GM18505 (cell line): Measurements from ENCODE around the gene SRRM4.

Source experiments
- ATAC-seq: cut with Tn5 transposase; IDR thresholded peaks from one replicate; pipeline ENCODE4 v1.9.1; 2021; ENCODE audit not compliant: unreplicated experiment
- POLR2A ChIP-seq: IDR thresholded peaks from 4 replicates; pipeline ENCODE4 v1.6.1; 2011; ENCODE audit warnings: borderline replicate concordance; ENCODE audit not compliant: insufficient read depth, insufficient read length; ENCODE audit errors: extremely low read depth

SRRM4 gene

GRCh38 chr12:118981285-118982211, at the start of gene SRRM4:
TSS of gene SRRM4 (plus strand) at chr12:118981541. CDS start at chr12:118981883, 342 bp downstream.
- no peak for ATAC-seq
- TF ChIP-seq POLR2A = no peak

GRCh38 chr12:118946256-118946655, 35.1 kb upstream of the SRRM4 start:
- ATAC-seq = no peak
- no peak for TF ChIP-seq POLR2A

- no peak for TF ChIP-seq POLR2A
- ATAC-seq = no peak
Measured at GRCh38 chr12:118958520-118958919, 22.8 kb upstream of the SRRM4 start.

- no peak for TF ChIP-seq POLR2A
- ATAC-seq = no peak
Measured at GRCh38 chr12:118959348-118959747, 22.0 kb upstream of the SRRM4 start.

- TF ChIP-seq POLR2A = no peak
- ATAC-seq = no peak
Measured at GRCh38 chr12:118959985-118960560, 21.3 kb upstream of the SRRM4 start.

- TF ChIP-seq POLR2A = no peak
- ATAC-seq = no peak
Measured at GRCh38 chr12:118960865-118961264, 20.5 kb upstream of the SRRM4 start.

- no peak for TF ChIP-seq POLR2A
- ATAC-seq = no peak
Measured at GRCh38 chr12:118964988-118965387, 16.4 kb upstream of the SRRM4 start.

GRCh38 chr12:118970856-118971255, 10.5 kb upstream of the SRRM4 start:
- ATAC-seq = no peak
- no peak for TF ChIP-seq POLR2A

GRCh38 chr12:118972982-118973381, 8.4 kb upstream of the SRRM4 start:
- no peak for TF ChIP-seq POLR2A
- no peak for ATAC-seq

GRCh38 chr12:118979763-118980406, 1.5 kb upstream of the SRRM4 start:
- peak; percentile 52 for ATAC-seq
- TF ChIP-seq POLR2A = no peak

GRCh38 chr12:118980407-118981014, 830 bp upstream of the SRRM4 start:
- no peak for ATAC-seq
- no peak for TF ChIP-seq POLR2A

GRCh38 chr12:118982302-118982701, 961 bp downstream of the SRRM4 start:
- no peak for ATAC-seq
- no peak for TF ChIP-seq POLR2A
